Activated CD8-positive, alpha-beta T cell treated with anti-CD3 and anti-CD28 coated beads for 36 hours (primary cell): ENCODE measurements around the gene GGT7. TPM values are rescaled to one million over a fixed set of nuclear protein-coding genes. Genes with fewer than 3 reads are reported as not detected.

Experiments used
- ATAC-seq: fragments of 200-7000 bp; cut with Tn5 transposase; one replicate; pipeline ENCODE4 v1.10.0; 2021; ENCODE audit warnings: mild to moderate bottlenecking, moderate library complexity
- CTCF ChIA-PET: fragments of 350-600 bp; sonication (Branson Sonifier 250); formaldehyde crosslinking; loops from one replicate; lab custom pipeline; 2021; ENCODE audit warnings: antibody characterized with exemption; lab: Charles Lee
- POLR2A ChIA-PET: fragments of 350-600 bp; sonication (Branson Sonifier 250); formaldehyde crosslinking; loops from one replicate; lab custom pipeline; 2021; ENCODE audit warnings: antibody characterized with exemption; lab: Charles Lee
- DNase-seq: peaks from one replicate; pipeline ENCODE4 v3.0.0-alpha.2; 2020
- H3K27ac Mint-ChIP-seq: one replicate; pipeline ENCODE4 v1.8.0; 2021; ENCODE audit warnings: mild to moderate bottlenecking, mixed read lengths
- H3K27me3 Mint-ChIP-seq: one replicate; pipeline ENCODE4 v1.8.0; 2021; ENCODE audit warnings: mixed read lengths
- H3K36me3 Mint-ChIP-seq: one replicate; pipeline ENCODE4 v1.8.0; 2021; ENCODE audit warnings: low read depth, mixed read lengths
- H3K4me1 Mint-ChIP-seq: one replicate; pipeline ENCODE4 v1.8.0; 2021; ENCODE audit warnings: low read depth, mixed read lengths
- H3K4me3 Mint-ChIP-seq: one replicate; pipeline ENCODE4 v1.8.0; 2021; ENCODE audit warnings: mild to moderate bottlenecking, moderate library complexity, mixed read lengths
- H3K9me3 Mint-ChIP-seq: one replicate; pipeline ENCODE4 v1.8.0; 2021; ENCODE audit warnings: mixed read lengths
- intact Hi-C: fragments of 100-400 bp; cut with micrococcal nuclease; formaldehyde crosslinking; loops from one replicate; pipeline ENCODE4 v1.10.0; 2022
- total RNA-seq, 2 experiments: library from RNA; stranded (reverse); gene quantifications; one replicate each; pipeline ENCODE4 v1.2.3, GENCODE V29; 2021
- TF ChIP-seq, protein P1 (sequence below): fragments of 200-600 bp; IDR thresholded peaks from one replicate; pipeline ENCODE4 v1.8.0; 2022; ENCODE audit warnings: antibody characterized with exemption, mild to moderate bottlenecking

The GGT7 gene
- total RNA-seq, 2 experiments from 2014 or later: 13.2 to 14.2 TPM

DNA sequence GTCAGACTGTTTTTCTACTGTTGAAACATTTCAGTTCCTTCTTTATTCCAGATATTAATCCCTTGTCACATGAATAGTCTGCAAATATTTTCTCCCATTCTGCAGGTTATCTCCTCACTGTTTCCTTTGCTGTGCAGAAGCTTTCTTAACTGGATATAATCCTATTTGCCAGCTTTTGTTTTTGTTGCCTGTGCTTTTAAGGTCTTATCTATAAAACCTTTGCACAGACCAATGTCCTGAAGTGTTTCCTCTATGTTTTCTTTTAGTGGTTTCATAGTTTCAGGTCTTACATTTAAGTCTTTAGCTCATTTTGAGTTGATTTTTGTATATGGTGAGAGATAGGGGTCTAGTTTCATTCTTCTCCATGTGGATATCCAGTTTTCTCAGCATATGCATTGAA lies 66.4 kb downstream of the GGT7 start:
- no peaks in the 10 kb centered on the region for H3K9me3 Mint-ChIP-seq
- peaks cover 4% of the 10 kb centered on the region for H3K36me3 Mint-ChIP-seq
- H3K4me1 Mint-ChIP-seq: peaks cover 13% of the 10 kb centered on the region
- TF ChIP-seq, protein P1, sequence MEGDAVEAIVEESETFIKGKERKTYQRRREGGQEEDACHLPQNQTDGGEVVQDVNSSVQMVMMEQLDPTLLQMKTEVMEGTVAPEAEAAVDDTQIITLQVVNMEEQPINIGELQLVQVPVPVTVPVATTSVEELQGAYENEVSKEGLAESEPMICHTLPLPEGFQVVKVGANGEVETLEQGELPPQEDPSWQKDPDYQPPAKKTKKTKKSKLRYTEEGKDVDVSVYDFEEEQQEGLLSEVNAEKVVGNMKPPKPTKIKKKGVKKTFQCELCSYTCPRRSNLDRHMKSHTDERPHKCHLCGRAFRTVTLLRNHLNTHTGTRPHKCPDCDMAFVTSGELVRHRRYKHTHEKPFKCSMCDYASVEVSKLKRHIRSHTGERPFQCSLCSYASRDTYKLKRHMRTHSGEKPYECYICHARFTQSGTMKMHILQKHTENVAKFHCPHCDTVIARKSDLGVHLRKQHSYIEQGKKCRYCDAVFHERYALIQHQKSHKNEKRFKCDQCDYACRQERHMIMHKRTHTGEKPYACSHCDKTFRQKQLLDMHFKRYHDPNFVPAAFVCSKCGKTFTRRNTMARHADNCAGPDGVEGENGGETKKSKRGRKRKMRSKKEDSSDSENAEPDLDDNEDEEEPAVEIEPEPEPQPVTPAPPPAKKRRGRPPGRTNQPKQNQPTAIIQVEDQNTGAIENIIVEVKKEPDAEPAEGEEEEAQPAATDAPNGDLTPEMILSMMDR: no peak
- DNase-seq: no peak
- no peak for ATAC-seq
- ChIA-PET POLR2A (no interaction called here), CTCF (no interaction called here)
- H3K4me3 Mint-ChIP-seq: no peak overlapping the region
- intact Hi-C loops: no loop called here
- H3K27ac Mint-ChIP-seq: no peak overlapping the region
- no peaks in the 10 kb centered on the region for H3K27me3 Mint-ChIP-seq

GRCh38 chr20:34798871-34799270 lies 73.8 kb downstream of the GGT7 start:
- Mint-ChIP-seq H3K36me3 (peaks cover 4% of the 10 kb centered on the region), H3K27ac (no peak overlapping the region), H3K4me3 (no peak overlapping the region), H3K9me3 (no peaks in the 10 kb centered on the region), H3K4me1 (peaks cover 25% of the 10 kb centered on the region), H3K27me3 (no peaks in the 10 kb centered on the region)
- CTCF ChIA-PET: interaction anchor here (1.2 to 1.3 kb wide), 2 partner anchors 29 to 48 kb away, joined by 3 to 5 read pairs; no protein-coding TSS in a partner anchor
- ATAC-seq (no peak), DNase-seq (no peak)
- TF ChIP-seq, protein P1: no peak
- intact Hi-C loops: no loop called here
- POLR2A ChIA-PET: no interaction called here

DNA sequence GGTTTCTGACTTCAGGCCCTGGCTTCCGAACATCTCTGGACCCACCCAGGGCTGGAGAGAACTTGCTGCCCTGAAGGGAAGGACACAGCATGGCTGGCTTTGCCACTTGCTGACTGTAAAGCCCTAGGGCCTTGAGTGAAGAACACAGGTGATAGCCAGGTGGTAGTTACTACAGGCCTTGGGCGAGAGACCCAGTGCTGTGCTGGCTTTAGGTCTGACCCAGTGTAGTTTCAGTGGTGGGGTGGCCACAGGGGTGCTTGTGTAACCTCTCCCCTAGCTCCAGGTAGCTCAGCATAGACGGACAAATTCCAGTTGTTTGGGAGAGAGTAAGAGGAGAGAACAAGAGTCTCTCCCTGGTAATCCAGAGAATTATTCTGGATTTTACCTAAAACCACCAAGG lies 74.3 kb downstream of the GGT7 start:
- intact Hi-C loops: no loop called here
- ChIA-PET CTCF (interaction anchor here (1.2 to 1.3 kb wide), 2 partner anchors 29 to 49 kb away, joined by 3 to 5 read pairs; no protein-coding TSS in a partner anchor), POLR2A (no interaction called here)
- H3K4me1 Mint-ChIP-seq: peaks cover 25% of the 10 kb centered on the region
- ATAC-seq: no peak
- peaks cover 4% of the 10 kb centered on the region for H3K36me3 Mint-ChIP-seq
- no peak for DNase-seq
- no peak overlapping the region for H3K4me3 Mint-ChIP-seq
- H3K9me3 Mint-ChIP-seq: no peaks in the 10 kb centered on the region
- TF ChIP-seq, protein P1: no peak
- no peaks in the 10 kb centered on the region for H3K27me3 Mint-ChIP-seq
- no peak overlapping the region for H3K27ac Mint-ChIP-seq

DNA sequence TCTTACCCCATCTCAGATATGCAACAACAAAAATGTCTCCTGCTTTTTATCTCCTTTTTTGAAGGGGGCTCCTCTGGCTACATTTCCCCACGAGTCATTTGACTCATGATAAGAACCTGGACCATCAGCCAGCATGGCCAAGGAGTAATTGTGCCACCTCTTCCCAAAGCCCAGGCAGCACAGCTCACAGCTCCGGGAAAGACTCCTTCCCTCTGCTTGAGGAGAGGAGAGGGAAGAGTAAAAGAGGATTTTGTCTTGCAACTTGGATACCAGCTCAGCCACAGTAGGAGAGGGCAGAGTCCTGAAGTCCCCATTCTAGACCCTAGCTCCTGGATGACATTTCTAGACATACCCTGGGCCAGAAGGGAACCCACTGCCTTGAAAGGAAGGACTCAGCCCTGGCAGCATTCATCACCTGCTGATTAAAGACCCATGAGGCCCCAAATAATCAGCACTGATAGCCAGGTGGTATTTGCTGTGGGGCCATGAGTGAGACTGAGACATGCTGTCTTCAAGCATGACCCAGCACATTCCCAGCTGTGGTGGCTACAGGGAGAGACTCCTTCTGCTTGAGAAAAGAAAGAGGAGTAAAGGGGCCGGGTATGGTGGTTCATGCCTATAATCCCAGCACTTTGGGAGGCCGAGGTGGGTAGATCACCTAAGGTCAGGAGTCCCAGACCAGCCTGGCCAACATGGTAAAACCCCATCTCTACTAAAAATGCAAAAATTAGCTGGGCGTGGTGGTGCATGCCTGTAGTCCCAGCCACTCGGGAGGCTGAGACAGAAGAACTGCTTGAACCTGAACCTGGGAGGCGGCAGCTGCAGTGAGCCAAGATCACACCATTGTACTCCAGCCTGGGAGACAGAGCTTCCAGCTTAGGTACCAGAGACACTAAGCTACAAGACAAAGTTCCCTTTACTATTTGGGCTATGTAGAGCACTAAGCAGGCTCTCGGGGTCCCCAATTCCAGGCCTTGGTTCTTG lies 75.4 kb downstream of the GGT7 start:
- Mint-ChIP-seq H3K9me3 (no peaks in the 10 kb centered on the region), H3K27me3 (no peaks in the 10 kb centered on the region), H3K27ac (no peak overlapping the region), H3K4me3 (no peak overlapping the region), H3K36me3 (peaks cover 2% of the 10 kb centered on the region), H3K4me1 (peaks cover 25% of the 10 kb centered on the region)
- CTCF ChIA-PET: interaction anchor here (1.0 to 3.5 kb wide), 2 partner anchors 28 to 226 kb away, joined by 3 to 11 read pairs; no protein-coding TSS in a partner anchor
- TF ChIP-seq, protein P1: no peak
- intact Hi-C loops: no loop called here
- ATAC-seq (no peak), DNase-seq (no peak)
- POLR2A ChIA-PET: interaction anchor here (1.0 kb wide), 1 partner anchor 22 kb away, joined by 3 read pairs; no protein-coding TSS in a partner anchor

Other genes with a start within 250 kb of the GGT7 start
- 10 to 100 TPM; 19.4 to 20.9 TPM for gene PIGU, start 195.8 kb downstream of the GGT7 start, total RNA-seq
- 1 to 10 TPM; 4.0 to 4.6 TPM for gene TP53INP2, start 168.5 kb downstream of the GGT7 start, total RNA-seq
- 10 to 100 TPM; 15.7 to 17.2 TPM for gene NCOA6, start 47.2 kb downstream of the GGT7 start, total RNA-seq
- 10 to 100 TPM; 14.2 to 14.3 TPM for gene ACSS2, start 3.8 kb upstream of the GGT7 start, total RNA-seq
- gene GSS, start 83.0 kb upstream of the GGT7 start, total RNA-seq: 10 to 100 TPM; 50.9 to 52.7 TPM
- under 1 TPM; 0.22 to 0.38 TPM for gene MYH7B, start 83.0 kb upstream of the GGT7 start, total RNA-seq
- 10 to 100 TPM; 34.2 to 38.2 TPM for gene TRPC4AP, start 220.0 kb upstream of the GGT7 start, total RNA-seq